NCI-H69 (cell line): ENCODE data around the gene RTN3.
"Not testable (repeated sequence)": the region's sequence is repeated elsewhere in the genome, so short reads cannot be mapped to it uniquely, and the experiment has no call there.

ENCODE experiments used
- DNase-seq: peaks from one replicate; lab custom pipeline; 2025; lab: John Stamatoyannopoulos, UW

RTN3 gene

GRCh38 chr11:63681321-63682065 is at the start of gene RTN3:
RTN3 (plus strand) TSS chr11:63681500; CDS start chr11:63681637, 137 bp downstream.
- peak; percentile 99 for DNase-seq

- peak; percentile 72 for DNase-seq
Measured at GRCh38 chr11:63635762-63636465, 45.4 kb upstream of the RTN3 start.

GRCh38 chr11:63638436-63638835 is 42.9 kb upstream of the RTN3 start:
- not testable (repeated sequence) for DNase-seq

GRCh38 chr11:63639199-63639832 is 42.0 kb upstream of the RTN3 start:
- peak; percentile 28 for DNase-seq

GRCh38 chr11:63641727-63642126 is 39.6 kb upstream of the RTN3 start:
- DNase-seq = no peak

- DNase-seq = no peak
Measured at GRCh38 chr11:63643205-63643604, 38.1 kb upstream of the RTN3 start.

GRCh38 chr11:63652671-63653070 is 28.6 kb upstream of the RTN3 start:
- DNase-seq = no peak

- DNase-seq = no peak
Measured at GRCh38 chr11:63660972-63661371, 20.3 kb upstream of the RTN3 start.

GRCh38 chr11:63663809-63664208 is 17.5 kb upstream of the RTN3 start:
- no peak for DNase-seq

GRCh38 chr11:63666874-63667273 is 14.4 kb upstream of the RTN3 start:
- no peak for DNase-seq

- no peak for DNase-seq
Measured at GRCh38 chr11:63667995-63668795, 13.1 kb upstream of the RTN3 start.

GRCh38 chr11:63670096-63670432 is 11.2 kb upstream of the RTN3 start:
- no peak for DNase-seq

GRCh38 chr11:63670433-63671321 is 10.6 kb upstream of the RTN3 start:
- peak; percentile 68 for DNase-seq

GRCh38 chr11:63671322-63672155 is 9.8 kb upstream of the RTN3 start, which contains the start of gene ATL3:
ATL3 (minus strand) TSS chr11:63671376; CDS start chr11:63671335, 41 bp downstream.
- peak; percentile 75 for DNase-seq

- DNase-seq = no peak
Measured at GRCh38 chr11:63672156-63672463, 9.2 kb upstream of the RTN3 start.

GRCh38 chr11:63672936-63673539 is 8.3 kb upstream of the RTN3 start:
- DNase-seq = no peak

- no peak for DNase-seq
Measured at GRCh38 chr11:63673579-63673978, 7.7 kb upstream of the RTN3 start.

GRCh38 chr11:63680834-63681320 is 423 bp upstream of the RTN3 start:
- DNase-seq = peak; percentile 60

- DNase-seq = peak; percentile 72
Measured at GRCh38 chr11:63682066-63683021, 1.0 kb downstream of the RTN3 start.
